ENCODE measurements around the gene DOCK4. TPM values are rescaled to one million over a fixed set of nuclear protein-coding genes. Genes with fewer than 3 reads are reported as not detected.

The DOCK4 gene
- total RNA-seq, 1 donor from 2014 or later = 162 TPM

- DNase-seq = peak; percentile 3
Observed at GRCh38 chr7:112190120-112190519, 16.1 kb downstream of the DOCK4 start.

- peak; percentile 13 for DNase-seq
Observed at GRCh38 chr7:112189691-112190090, 16.5 kb downstream of the DOCK4 start.

- no peak for DNase-seq
Observed at GRCh38 chr7:112188257-112188656, 17.9 kb downstream of the DOCK4 start.

GRCh38 chr7:112186300-112186699 lies 19.9 kb downstream of the DOCK4 start:
- peak; percentile 22 for DNase-seq

GRCh38 chr7:112185005-112185834 lies 21.0 kb downstream of the DOCK4 start:
- peak; percentile 63 for DNase-seq

GRCh38 chr7:112184455-112184854 lies 21.7 kb downstream of the DOCK4 start:
- no peak for DNase-seq

- DNase-seq = no peak
Observed at GRCh38 chr7:112183266-112183665, 22.9 kb downstream of the DOCK4 start.

GRCh38 chr7:112182749-112183148 lies 23.4 kb downstream of the DOCK4 start:
- DNase-seq = no peak

GRCh38 chr7:112180223-112180622 lies 26.0 kb downstream of the DOCK4 start:
- DNase-seq = no peak

GRCh38 chr7:112176693-112177415 lies 29.3 kb downstream of the DOCK4 start:
- DNase-seq = no peak

- peak; percentile 45 for DNase-seq
Observed at GRCh38 chr7:112176241-112176640, 30.0 kb downstream of the DOCK4 start.

- DNase-seq = no peak
Observed at GRCh38 chr7:112174192-112174591, 32.0 kb downstream of the DOCK4 start.

- DNase-seq = no peak
Observed at GRCh38 chr7:112173568-112173905, 32.7 kb downstream of the DOCK4 start.

GRCh38 chr7:112172870-112173567 lies 33.2 kb downstream of the DOCK4 start:
- DNase-seq = peak; percentile 74

- DNase-seq = no peak
Observed at GRCh38 chr7:112171673-112172072, 34.5 kb downstream of the DOCK4 start.

GRCh38 chr7:112168915-112169314 lies 37.3 kb downstream of the DOCK4 start:
- no peak for DNase-seq

GRCh38 chr7:112167147-112167546 lies 39.1 kb downstream of the DOCK4 start:
- DNase-seq = peak; percentile 84

- DNase-seq = peak; percentile 42
Observed at GRCh38 chr7:112162784-112163506, 43.3 kb downstream of the DOCK4 start.

GRCh38 chr7:112162142-112162766 lies 43.9 kb downstream of the DOCK4 start:
- DNase-seq = peak; percentile 95

- no peak for DNase-seq
Observed at GRCh38 chr7:112161253-112162141, 44.7 kb downstream of the DOCK4 start.

- DNase-seq = no peak
Observed at GRCh38 chr7:112160771-112161150, 45.4 kb downstream of the DOCK4 start.

All from dermis blood vessel endothelial cell (primary cell).